Measurements from ENCODE around the gene PXMP4.

DNA sequence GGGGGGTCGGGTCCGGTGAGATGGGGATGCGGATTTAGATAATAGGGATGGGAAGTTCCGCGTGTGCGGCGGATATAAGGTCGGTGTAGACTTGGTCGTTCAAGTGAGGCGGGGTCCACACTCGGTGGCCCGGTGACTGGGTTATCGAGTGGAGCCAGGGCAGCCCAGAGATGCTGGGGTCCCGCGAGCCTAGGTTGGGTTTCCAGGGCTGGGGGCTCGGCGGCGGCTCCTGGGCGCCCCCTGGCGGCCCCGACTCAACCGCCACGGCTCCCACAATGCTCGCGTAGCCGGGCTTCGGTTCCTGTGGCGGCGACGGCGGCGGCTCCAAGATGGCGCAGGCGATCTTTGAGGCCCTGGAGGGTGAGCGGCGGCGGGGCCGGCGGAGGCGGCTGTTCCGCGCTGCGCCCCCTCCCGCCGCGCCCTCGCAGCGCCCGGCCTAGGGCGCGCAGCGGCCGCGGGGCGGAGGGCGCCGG lies 11.6 kb upstream of the PXMP4 start, which contains the start of gene ZNF341:
- peak in 1 of 3 donors; percentile 82 for TF ChIP-seq CTCF (IDR thresholded peaks at IDR 0.05)
- TF ChIP-seq POLR2A (IDR thresholded peaks at IDR 0.05), result no peak

Data from lower leg skin (tissue), 3 donors.